Measurements from ENCODE around the gene POLR2J3.
"Not testable (repeated sequence)": the region's sequence is repeated elsewhere in the genome, so short reads cannot be mapped to it uniquely, and the experiment has no call there.

Gene POLR2J3

DNA sequence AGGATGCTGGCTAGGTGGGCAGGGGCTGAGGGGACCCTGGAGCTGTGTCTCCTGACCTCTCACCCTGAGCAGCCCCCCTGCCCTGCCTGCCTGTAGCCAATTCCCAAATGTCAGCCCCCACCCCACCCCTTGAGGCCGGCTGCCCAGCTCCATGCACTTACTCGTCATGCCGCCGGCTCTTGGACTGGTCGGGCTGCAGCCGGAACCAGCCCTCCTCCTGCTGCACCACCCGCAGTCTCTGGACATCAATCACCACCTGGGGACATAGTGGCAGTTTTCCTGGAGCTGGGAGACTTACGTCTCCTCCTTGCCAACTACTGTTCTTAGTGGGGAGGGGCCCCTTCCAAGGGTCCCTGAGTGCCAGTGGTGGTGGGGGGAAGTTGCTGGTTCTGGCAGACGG, 27.3 kb upstream of the POLR2J3 start:
- POLR2A ChIA-PET (ENCODE audit: low non-redundant PET); H3K27ac ChIP-seq; CTCF ChIA-PET; DNase-seq (ENCODE audit: low spot score): not testable (repeated sequence)

DNA sequence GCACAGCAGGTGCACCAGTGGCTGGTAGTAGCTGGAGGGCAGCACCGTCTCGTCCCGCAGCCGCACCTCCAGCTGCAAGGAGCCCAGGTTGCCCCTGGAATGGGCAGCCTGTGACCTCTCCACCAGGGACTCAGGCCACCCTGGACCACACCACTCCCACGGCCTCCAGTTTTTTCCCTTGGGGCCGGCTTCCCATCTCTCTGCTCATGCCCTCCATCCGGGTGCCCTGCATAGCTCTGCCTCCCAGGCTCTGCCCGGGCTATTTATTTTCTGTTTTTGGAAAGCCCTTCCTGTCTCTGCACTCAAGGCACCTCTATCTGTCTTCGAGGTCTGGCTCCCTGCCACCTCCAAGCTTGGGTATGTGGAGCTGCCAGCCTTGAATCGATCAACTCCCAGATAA, 23.7 kb upstream of the POLR2J3 start:
- POLR2A ChIA-PET (ENCODE audit: low non-redundant PET); H3K27ac ChIP-seq; DNase-seq (ENCODE audit: low spot score); CTCF ChIA-PET: not testable (repeated sequence)

DNA sequence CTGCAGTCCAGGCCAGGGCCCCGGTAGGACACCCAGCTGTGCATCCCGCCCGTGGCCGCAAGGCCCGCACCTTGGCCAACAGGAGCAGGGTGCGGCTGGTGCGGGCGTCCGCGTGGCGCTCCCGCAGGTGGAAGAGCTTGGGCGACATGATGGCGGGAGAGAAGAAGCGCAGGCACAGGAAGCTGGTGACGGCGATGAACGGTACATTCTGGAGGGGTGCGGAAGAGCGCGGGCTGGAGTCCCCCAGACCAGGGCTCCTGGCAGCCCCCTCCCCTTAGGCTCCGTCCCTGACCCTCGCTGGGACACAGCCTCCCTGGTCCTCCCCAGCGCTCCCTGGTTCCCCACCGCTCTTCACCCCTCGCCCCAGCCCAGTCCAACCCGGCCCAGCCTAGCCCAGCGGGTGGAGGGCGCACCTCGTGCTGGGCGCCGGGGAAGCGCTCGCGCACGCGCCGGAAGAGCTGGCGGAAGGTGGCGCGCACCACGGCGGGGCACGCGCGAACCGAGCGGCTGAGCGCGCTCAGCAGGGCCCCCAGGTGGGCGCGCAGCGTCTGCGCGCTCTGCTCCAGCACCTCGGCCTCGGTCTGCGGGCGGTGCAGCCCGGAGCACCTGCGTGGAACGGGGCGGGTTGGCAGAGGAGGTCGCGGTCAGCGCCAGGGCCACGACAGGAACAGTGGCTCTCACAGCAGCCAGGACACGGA, 21.4 kb upstream of the POLR2J3 start:
- POLR2A ChIA-PET (ENCODE audit: low non-redundant PET); CTCF ChIA-PET; H3K27ac ChIP-seq; DNase-seq (ENCODE audit: low spot score): not testable (repeated sequence)

DNA sequence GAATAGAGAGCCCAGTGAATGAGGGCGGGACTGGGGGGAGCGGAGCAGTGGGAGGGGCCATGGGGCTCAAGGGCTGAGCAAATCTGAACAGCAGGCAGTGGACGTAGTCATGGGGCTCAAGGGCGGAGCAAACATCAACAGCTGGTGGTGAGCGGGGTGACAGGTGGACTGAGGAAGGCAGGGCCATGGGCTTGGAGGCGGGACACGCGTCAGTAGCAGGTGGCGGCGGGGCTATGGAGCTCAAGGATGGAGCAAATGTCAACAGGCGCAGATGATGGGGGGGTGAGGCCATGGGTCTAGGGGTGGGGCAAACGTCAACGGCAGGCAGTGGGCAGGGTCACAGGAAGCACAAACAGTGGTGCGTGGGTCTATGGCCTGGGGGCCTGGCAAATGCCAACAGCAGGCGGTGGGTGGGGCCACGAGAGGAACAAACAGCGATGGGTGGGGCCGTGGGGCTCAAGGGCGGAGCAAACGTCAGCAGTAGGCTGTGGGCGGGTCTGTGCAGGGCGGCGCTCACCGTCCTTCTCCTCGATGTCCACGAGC, 20.2 kb upstream of the POLR2J3 start:
- H3K27ac ChIP-seq; POLR2A ChIA-PET (ENCODE audit: low non-redundant PET); CTCF ChIA-PET; DNase-seq (ENCODE audit: low spot score): not testable (repeated sequence)

DNA sequence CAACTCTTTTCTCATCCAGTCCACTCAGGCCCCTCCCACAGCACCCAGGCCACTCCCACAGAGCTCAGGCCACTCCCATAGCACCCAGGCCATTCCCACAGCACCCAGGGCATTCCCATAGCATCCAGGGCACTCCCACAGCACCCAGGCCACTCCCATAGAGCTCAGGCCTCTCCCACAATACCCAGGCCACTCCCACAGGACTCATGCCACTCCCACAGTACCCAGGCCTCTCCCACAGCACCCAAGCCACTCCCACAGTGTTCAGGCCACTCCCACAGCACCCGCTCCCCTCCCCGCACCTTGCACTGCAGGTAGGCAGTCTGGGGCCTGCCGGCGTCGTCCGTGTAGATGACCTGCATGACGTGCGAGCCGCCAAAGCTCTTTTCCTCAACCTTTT, 17.5 kb upstream of the POLR2J3 start:
- CTCF ChIA-PET; POLR2A ChIA-PET (ENCODE audit: low non-redundant PET); H3K27ac ChIP-seq; DNase-seq (ENCODE audit: low spot score): not testable (repeated sequence)

DNA sequence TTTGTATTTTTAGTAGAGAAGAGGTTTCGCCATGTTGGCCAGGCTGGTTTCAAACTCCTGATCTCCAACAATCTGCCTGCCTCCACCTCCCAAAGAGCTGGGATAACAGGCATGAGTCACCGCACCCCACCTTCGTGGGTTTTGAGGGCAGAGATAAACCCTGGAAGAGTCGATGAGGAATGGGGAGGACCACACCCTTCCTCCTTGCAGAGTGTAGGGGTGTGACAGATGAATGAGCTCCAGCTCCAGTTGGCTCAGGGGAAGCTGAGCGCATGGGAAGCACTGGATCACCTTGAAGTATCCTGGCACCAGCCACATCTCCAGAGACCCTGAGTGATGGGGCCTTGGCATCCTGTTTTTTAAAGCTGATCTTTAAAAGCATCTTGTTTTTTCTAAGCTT, 11.1 kb upstream of the POLR2J3 start:
- CTCF ChIA-PET; H3K27ac ChIP-seq; DNase-seq (ENCODE audit: low spot score); POLR2A ChIA-PET (ENCODE audit: low non-redundant PET): not testable (repeated sequence)

DNA sequence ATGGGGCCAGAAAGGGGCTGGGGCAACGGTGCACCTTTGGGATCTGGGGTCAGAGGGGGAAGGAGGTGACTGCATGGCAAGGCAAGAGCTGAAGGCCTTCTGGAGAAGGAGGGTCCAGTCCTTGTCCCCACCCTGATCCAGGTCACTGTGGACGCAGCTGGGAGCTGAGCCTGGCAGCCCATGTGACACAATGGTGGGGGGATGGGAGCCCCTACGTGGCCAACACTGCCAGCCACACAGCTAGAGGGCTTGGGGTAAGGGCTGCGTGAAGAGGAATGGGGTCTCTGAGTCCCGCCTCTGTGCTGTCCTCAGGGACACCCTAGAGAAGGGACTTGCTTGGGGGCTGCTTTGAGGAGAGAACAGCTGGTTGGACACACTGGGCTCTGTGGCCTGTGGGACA, 9.3 kb upstream of the POLR2J3 start:
- H3K27ac ChIP-seq, result not testable (repeated sequence)

DNA sequence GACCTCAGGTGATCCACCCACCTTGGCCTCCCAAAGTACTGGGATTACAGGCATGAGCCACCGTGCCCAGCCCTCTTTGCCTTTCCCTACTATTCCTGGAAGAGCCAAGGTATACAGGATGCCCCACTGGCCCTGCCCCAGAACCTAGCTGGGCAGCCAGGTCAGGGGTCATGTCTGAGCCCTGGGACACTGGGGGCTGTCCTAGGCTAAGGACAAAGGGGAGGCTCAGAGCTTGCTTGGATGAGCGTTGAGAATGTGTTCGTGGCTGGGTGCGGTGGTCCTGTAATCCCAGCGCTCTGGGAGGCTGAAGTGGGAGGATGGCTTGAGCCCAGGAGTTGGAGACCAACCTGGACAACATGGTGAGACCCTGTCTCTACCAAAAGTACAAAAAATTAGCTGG, 6.1 kb upstream of the POLR2J3 start:
- DNase-seq (ENCODE audit: low spot score); POLR2A ChIA-PET (ENCODE audit: low non-redundant PET); H3K27ac ChIP-seq; CTCF ChIA-PET: not testable (repeated sequence)

More for the DNA sequence above, 9.3 kb upstream of the POLR2J3 start:
- POLR2A ChIA-PET (ENCODE audit: low non-redundant PET); DNase-seq (ENCODE audit: low spot score); CTCF ChIA-PET: not testable (repeated sequence)

DNA sequence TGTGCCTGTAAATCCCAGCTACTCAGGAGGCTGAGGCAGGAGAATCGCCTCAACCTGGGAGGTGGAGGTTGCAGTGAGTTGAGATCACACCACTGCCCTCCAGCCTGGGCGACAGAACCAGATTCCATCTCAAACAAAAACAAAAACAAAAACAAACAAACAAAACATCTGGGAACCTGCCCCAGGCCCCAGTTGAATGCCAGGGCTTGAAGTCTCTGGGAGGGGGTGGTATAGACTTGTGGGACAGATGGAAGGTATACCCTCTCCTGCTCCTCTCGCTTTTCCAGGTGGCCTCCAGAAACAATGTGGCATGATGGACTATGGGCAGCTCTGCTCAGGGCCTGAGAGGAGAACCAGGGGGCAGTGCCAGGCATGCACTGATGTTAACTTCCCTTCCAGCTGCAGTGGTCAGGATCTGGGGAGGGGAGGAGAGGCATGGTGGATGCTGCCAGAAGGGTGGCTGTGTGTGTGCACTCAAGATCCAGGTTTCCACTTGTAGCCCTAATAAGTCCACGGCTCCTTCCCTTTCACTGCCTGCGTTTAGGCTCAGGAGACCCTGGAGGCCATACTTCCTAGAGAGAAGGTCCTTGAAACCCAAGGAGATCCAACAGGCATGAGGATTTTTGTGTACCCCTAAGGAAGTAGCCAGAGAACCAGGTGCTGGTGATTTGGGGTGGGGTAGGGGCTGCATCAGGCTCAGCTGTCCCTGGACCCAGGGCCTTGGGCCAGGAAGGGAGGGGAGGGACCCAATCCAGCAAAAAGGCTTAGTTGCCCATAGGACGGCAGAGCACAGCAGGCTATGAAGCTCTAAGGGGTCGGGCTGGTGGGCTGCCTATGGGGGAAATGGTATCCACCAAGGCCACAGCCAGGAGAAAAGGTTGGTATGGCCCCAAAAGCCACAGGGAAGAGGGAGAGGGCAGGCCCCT, 5.2 kb upstream of the POLR2J3 start:
- CTCF ChIA-PET; DNase-seq (ENCODE audit: low spot score); H3K27ac ChIP-seq: not testable (repeated sequence)
- POLR2A ChIA-PET (ENCODE audit: low non-redundant PET), result interaction anchor here (0.6 kb wide), 1 partner anchor 171 kb away, joined by 3 read pairs; the partner anchor contains the start of gene FAM185A

DNA sequence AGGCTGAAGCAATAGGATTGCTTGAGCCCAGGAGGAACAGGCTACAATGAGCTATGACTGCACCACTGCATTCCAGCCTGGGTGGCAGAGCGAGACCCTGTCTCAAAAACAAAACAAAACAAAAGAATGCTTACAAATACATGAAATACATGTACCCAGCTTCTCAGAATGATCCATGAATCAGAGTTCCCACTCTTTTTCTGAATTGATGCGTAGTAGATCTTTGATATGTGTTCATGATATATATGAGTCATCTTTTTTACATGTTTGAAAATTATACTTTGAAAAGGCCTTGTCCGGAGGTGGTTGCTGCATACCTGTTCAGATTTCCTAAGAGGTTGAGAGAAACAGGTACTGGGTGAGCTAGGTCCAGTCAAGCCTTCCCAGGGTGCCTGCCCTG, 4.0 kb upstream of the POLR2J3 start:
- H3K27ac ChIP-seq; CTCF ChIA-PET; DNase-seq (ENCODE audit: low spot score); POLR2A ChIA-PET (ENCODE audit: low non-redundant PET): not testable (repeated sequence)

DNA sequence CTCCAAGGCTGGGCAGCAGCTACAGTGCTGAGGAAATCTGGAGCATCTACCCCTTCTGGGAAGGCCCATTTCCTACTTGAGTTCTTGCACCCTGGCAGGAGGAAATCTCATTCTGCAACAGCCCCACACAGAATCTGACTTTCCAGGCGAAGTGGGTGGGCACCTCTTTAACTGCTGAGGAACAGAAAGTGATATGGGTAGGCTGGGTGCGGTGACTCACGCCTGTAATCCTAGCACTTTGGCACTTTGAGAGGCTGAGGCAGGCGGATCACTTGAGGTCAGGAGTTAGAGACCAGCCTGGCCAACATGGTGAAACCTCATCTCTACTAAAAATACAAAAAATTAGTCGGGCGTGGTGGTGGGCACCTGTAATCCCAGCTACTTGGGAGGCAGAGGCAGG, 2.2 kb upstream of the POLR2J3 start:
- CTCF ChIA-PET; H3K27ac ChIP-seq; DNase-seq (ENCODE audit: low spot score); POLR2A ChIA-PET (ENCODE audit: low non-redundant PET): not testable (repeated sequence)

DNA sequence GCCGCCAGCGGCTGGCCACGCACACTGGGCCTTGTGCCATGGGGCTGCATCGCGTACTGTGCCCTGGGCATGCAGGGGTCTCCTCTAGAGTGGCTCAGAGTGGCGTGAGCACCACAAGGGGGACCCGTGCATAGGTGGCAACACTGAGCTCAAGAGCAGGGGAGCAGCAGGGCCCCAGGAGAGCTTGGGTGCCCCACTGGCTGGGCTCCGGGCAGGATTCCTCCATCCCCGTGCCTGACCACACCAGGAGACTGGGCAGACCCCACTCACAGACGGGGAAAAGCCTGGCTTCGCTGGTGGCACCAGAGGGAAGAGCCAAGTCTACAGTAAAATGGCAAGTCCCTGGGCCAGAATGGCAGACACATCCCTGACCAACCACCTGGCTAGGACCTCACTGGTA, 3.8 kb downstream of the POLR2J3 start:
- POLR2A ChIA-PET (ENCODE audit: low non-redundant PET); CTCF ChIA-PET; H3K27ac ChIP-seq; DNase-seq (ENCODE audit: low spot score): not testable (repeated sequence)

DNA sequence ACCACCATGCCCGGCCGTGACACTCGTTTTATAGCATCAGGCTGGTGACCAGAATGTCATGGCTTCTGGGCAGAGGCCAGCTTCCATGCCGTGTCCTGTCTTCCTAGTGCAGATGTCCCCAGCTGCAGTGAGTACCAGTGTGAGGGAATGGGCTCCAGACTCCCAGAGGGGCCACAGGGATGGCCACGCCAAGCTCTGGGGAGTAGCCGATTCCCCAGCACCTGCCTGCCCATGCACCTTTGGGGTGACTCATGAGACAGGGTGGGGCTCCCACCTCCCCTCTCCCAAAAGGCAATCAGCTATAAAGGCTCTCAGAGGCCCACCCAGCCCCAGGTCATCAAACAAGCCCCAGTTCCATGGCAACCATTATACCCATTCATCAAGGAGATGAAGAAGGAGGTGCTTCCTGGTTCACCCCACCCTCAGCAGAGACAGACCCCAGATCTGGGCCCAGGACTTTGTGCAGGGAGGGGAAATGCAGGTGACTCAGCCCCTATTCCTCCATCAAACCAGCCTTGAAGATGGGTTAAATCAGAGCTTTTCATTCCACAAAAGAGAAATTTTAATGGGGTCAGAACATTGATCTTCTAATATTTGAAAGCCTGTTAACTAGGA, 21.5 kb downstream of the POLR2J3 start, which contains the start of gene SPDYE2:
TSS of gene SPDYE2 (plus strand) at position 419 of the 615 bp plus-strand sequence. CDS start 2,030 bp downstream, outside the sequence.
- CTCF ChIA-PET; DNase-seq (ENCODE audit: low spot score); H3K27ac ChIP-seq; POLR2A ChIA-PET (ENCODE audit: low non-redundant PET): not testable (repeated sequence)

DNA sequence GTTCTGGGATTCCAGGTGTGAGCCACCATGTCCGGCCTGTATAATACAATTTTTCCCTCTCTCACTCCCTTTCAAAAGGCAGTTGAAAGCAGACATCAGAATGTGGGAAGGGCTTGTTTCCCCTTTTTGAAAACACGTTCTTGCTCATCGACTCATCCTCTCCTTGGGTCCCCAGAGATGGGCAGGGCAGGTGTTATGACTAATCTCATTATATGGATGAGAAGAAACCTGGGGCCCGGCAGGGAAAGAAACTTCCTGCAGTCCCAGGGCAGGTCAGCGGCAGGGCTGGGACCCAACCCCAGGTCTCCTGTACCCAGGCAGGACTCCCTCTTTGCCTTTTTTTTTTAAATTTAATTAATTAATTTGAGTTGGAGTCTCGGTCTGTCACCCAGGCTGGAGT, 26.0 kb downstream of the POLR2J3 start:
- CTCF ChIA-PET; DNase-seq (ENCODE audit: low spot score); POLR2A ChIA-PET (ENCODE audit: low non-redundant PET); H3K27ac ChIP-seq: not testable (repeated sequence)

DNA sequence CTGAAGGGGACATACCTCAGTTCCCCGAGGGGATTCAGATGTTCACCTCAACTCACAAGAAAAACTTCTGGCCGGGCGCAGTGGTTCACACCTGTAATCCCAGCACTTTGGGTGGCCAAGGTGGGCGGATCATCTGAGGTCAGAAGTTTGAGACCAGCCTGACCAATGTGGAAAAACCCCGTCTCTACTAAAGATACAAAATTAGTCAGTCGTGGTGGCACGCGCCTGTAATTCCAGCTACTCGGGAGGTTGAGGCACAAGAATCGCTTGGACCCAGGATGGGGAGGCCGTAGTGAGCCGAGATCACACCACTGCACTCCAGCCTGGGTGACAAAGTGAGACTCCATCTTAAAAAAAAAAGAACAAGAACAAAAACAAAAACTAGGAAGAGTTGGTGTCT, 27.1 kb downstream of the POLR2J3 start:
- DNase-seq (ENCODE audit: low spot score); CTCF ChIA-PET; POLR2A ChIA-PET (ENCODE audit: low non-redundant PET); H3K27ac ChIP-seq: not testable (repeated sequence)

DNA sequence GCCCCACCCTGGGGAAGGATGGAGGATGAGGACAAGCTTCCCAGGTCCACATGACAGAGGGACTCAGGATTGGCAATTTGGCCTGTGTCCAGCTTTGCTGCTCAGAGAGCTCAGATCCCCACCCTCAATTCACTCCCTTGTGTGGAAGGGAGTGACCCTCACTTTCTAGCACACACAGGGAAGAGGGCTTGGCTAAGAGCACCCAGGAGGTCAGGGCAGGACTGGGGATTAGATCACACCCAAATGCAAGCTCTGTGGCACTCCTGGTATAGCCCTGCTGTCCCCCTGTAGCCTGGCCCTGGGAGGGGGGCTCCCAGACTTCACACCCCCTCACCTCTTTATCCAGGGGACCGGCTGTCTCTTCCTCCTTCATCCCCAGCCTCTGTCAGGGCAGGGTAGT, 28.0 kb downstream of the POLR2J3 start:
- H3K27ac ChIP-seq; CTCF ChIA-PET; DNase-seq (ENCODE audit: low spot score): not testable (repeated sequence)
- POLR2A ChIA-PET (ENCODE audit: low non-redundant PET), result interaction anchor here (0.6 kb wide), 1 partner anchor 112 kb away, joined by 5 read pairs; no protein-coding TSS in a partner anchor

DNA sequence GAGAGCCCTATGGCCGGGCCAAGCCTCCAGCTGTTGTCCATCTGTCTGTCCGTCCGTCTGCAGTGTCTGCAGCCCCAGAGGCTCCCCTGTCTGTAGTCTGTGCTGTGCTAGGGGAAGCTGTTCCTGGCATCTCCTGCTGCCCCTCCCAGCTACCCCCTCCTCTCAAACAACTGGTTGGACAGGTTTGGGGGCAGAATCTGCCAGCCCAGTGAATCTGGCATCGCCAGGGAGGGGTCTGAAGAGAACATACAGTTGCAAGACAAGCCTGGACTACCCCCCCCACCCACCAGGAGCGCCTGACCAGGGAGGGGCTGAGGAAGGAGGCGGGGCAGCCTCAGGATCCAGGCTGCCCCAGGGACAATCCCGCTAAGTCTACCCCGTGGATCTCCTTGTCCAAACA, 28.8 kb downstream of the POLR2J3 start, which contains the start of gene UPK3BL2:
TSS of gene UPK3BL2 (minus strand) at position 101 of the 400 bp plus-strand sequence. CDS start at position 41, 60 bp downstream.
- DNase-seq (ENCODE audit: low spot score); H3K27ac ChIP-seq; POLR2A ChIA-PET (ENCODE audit: low non-redundant PET); CTCF ChIA-PET: not testable (repeated sequence)
